ENCODE data around the gene MNS1.
"Not testable (repeated sequence)": the region's sequence is repeated elsewhere in the genome, so short reads cannot be mapped to it uniquely, and the experiment has no call there.

The MNS1 gene

GRCh38 chr15:56456229-56456628, 8.7 kb downstream of the MNS1 start:
- DNase-seq, result no peak

- DNase-seq, result no peak
Observed at GRCh38 chr15:56454836-56455235, 10.1 kb downstream of the MNS1 start.

GRCh38 chr15:56445746-56446145, 19.2 kb downstream of the MNS1 start:
- DNase-seq, result no peak

GRCh38 chr15:56442354-56442753, 22.6 kb downstream of the MNS1 start:
- DNase-seq, result no peak

GRCh38 chr15:56440214-56440770, 24.6 kb downstream of the MNS1 start:
- no peak for DNase-seq

- DNase-seq, result no peak
Observed at GRCh38 chr15:56432304-56432703, 32.6 kb downstream of the MNS1 start.

GRCh38 chr15:56428821-56429458, 36.0 kb downstream of the MNS1 start:
- peak in 1 of 51 donors; percentile 1 for DNase-seq

- DNase-seq, result no peak
Observed at GRCh38 chr15:56425976-56426375, 39.0 kb downstream of the MNS1 start.

GRCh38 chr15:56425276-56425675, 39.7 kb downstream of the MNS1 start:
- no peak for DNase-seq

- DNase-seq, result not testable (repeated sequence)
Observed at GRCh38 chr15:56413114-56413733, 51.7 kb downstream of the MNS1 start.

- no peak for DNase-seq
Observed at GRCh38 chr15:56411122-56411749, 53.7 kb downstream of the MNS1 start.

- DNase-seq, result no peak
Observed at GRCh38 chr15:56410721-56411120, 54.2 kb downstream of the MNS1 start.

- DNase-seq, result not testable (repeated sequence)
Observed at GRCh38 chr15:56399209-56399608, 65.7 kb downstream of the MNS1 start.

GRCh38 chr15:56397325-56397724, 67.6 kb downstream of the MNS1 start:
- DNase-seq, result not testable (repeated sequence)

GRCh38 chr15:56394909-56395308, 70.0 kb downstream of the MNS1 start:
- DNase-seq, result no peak

GRCh38 chr15:56393277-56393676, 71.7 kb downstream of the MNS1 start:
- no peak for DNase-seq

- DNase-seq, result no peak
Observed at GRCh38 chr15:56390739-56391267, 74.1 kb downstream of the MNS1 start.

- no peak for DNase-seq
Observed at GRCh38 chr15:56385908-56386307, 79.0 kb downstream of the MNS1 start.

GRCh38 chr15:56383010-56383409, 81.9 kb downstream of the MNS1 start:
- no peak for DNase-seq

Data from hypothalamus (tissue), 51 donors.